Measurements from ENCODE around the gene COL27A1. TPM values are rescaled to one million over a fixed set of nuclear protein-coding genes. Genes with fewer than 3 reads are reported as not detected.
A peak's percentile ranks its signal among the peaks of the same experiment; 100 is the strongest.

The COL27A1 gene
- total RNA-seq, 4 donors from 2014 or later = 2.1 to 9.0 (median 3.8) TPM

DNA sequence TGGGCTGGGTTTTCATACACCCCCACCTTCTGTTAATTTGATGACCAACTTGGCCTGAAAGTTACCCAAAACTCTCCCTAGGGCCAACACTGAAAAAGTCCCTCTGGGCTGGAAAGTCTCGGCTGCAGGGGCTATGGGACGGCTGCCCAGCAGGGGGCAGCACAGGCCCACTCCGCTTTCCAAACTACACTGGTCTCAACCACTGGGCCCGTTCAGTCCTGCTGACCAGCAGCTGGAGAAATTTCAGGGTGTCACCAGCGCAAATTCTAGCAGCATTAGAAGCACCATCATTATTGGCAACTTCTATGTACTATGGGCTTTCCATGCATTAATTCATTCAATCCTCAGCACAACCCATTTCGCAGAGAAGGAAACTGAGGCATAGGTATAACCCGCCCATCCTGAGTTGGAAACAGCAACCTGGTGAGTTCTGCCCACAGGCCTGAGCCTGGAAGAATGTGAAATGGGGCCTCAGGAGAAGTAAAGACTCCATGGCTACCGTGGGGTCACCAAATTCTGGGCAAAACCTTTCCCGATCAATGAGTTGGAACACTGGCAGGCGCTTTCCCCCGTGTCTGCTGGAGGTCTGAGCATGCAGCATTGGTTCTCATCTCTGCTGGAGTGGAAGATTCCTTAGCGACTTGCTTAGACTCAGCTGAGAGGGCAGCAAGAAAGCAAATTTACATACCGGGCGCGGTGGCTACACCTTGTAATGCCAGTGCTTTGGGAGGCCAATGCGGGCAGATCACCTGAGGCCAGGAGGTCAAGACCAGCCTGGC, 184.0 kb downstream of the COL27A1 start:
- H3K27ac ChIP-seq = no peak overlapping the region
- H3K4me1 ChIP-seq = no peaks in the 10 kb centered on the region
- TF ChIP-seq POLR2A (IDR thresholded peaks at IDR 0.05) = no peak
- TF ChIP-seq POLR2AphosphoS5 (IDR thresholded peaks at IDR 0.05) = no peak
- no peak for TF ChIP-seq EP300 (IDR thresholded peaks at IDR 0.05; ENCODE audit: low read depth)
- TF ChIP-seq, protein P1, sequence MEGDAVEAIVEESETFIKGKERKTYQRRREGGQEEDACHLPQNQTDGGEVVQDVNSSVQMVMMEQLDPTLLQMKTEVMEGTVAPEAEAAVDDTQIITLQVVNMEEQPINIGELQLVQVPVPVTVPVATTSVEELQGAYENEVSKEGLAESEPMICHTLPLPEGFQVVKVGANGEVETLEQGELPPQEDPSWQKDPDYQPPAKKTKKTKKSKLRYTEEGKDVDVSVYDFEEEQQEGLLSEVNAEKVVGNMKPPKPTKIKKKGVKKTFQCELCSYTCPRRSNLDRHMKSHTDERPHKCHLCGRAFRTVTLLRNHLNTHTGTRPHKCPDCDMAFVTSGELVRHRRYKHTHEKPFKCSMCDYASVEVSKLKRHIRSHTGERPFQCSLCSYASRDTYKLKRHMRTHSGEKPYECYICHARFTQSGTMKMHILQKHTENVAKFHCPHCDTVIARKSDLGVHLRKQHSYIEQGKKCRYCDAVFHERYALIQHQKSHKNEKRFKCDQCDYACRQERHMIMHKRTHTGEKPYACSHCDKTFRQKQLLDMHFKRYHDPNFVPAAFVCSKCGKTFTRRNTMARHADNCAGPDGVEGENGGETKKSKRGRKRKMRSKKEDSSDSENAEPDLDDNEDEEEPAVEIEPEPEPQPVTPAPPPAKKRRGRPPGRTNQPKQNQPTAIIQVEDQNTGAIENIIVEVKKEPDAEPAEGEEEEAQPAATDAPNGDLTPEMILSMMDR (IDR thresholded peaks at IDR 0.05) = peak; percentile 64 to 80 (median 71)
- no peaks in the 10 kb centered on the region for H3K27me3 ChIP-seq
- H3K4me3 ChIP-seq = no peak overlapping the region
- in situ Hi-C loops (cut with MboI; ENCODE audit: low pct_ligation_motif_present in 1 of 4, low pct_unique_long_range_greater_than_20kb in 1 of 4, low sequenced_read_pairs in 3 of 4) = no loop called here
- H3K36me3 ChIP-seq = peaks cover 0 to 62% (median 18%) of the 10 kb centered on the region in 4 donors
- DNase-seq = peak; percentile 53
- intact Hi-C loops (cut with DNase I; ENCODE audit: low total_unique reads) = no loop called here
- 85% methylated on average over 16 of the region's 16 CpGs; no CpG with 5 or more reads in 1 of the 2 donors for WGBS, 2 donors (ENCODE audit: low coverage in 1 of 2)
- H3K9me3 ChIP-seq = no peaks in the 10 kb centered on the region

DNA sequence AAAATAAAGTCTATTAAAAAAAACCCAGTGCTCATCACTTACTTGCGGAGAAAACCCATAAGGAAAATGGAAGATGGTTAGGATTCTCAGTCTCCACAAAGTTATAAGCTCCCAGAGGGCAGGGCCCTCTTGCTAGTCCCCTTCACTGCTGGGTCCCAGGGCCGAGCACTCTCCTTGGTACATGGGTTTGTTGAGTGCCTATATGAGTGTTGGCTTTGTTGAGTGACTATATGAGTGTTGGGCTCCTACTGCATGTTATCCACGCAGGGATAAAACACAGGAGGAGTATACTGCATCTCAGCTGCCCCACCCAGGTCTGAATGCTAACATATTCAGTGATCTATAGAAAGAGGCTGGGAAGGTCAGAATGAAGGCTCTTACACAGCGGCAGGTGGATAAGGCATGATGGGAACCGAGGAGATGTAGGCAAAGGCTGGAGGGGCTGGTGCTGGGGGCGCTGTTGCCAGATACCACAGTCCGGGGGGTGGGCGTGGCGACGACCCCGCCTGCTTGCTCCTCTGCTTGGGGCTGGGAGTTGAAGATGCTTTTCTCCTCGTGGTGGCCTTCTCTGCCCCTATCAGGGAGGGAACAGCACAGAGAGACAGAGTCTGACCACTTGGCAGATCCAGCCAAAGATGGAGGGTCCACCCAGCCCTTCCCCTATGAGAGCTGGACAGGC, 186.0 kb downstream of the COL27A1 start:
- in situ Hi-C loops (cut with MboI; ENCODE audit: low pct_ligation_motif_present in 1 of 4, low pct_unique_long_range_greater_than_20kb in 1 of 4, low sequenced_read_pairs in 3 of 4) (no loop called here), intact Hi-C loops (cut with DNase I; ENCODE audit: low total_unique reads) (loop anchor here (10.0 kb wide), 2 partner anchors 54 to 304 kb away; no protein-coding TSS in a partner anchor)
- no peaks in the 10 kb centered on the region for H3K9me3 ChIP-seq
- peaks cover 0 to 78% (median 27%) of the 10 kb centered on the region in 4 donors for H3K36me3 ChIP-seq
- no peak overlapping the region for H3K4me3 ChIP-seq
- no peak for DNase-seq
- WGBS, 2 donors (ENCODE audit: low coverage in 1 of 2) = 92 to 100% methylated on average over 4 to 12 of the region's 12 CpGs
- no peaks in the 10 kb centered on the region for H3K4me1 ChIP-seq
- H3K27me3 ChIP-seq = no peaks in the 10 kb centered on the region
- TF ChIP-seq POLR2AphosphoS5 (IDR thresholded peaks at IDR 0.05) (no peak), POLR2A (IDR thresholded peaks at IDR 0.05) (no peak), EP300 (IDR thresholded peaks at IDR 0.05; ENCODE audit: low read depth) (no peak)
- TF ChIP-seq, protein P1 (IDR thresholded peaks at IDR 0.05) = no peak
- no peak overlapping the region for H3K27ac ChIP-seq

DNA sequence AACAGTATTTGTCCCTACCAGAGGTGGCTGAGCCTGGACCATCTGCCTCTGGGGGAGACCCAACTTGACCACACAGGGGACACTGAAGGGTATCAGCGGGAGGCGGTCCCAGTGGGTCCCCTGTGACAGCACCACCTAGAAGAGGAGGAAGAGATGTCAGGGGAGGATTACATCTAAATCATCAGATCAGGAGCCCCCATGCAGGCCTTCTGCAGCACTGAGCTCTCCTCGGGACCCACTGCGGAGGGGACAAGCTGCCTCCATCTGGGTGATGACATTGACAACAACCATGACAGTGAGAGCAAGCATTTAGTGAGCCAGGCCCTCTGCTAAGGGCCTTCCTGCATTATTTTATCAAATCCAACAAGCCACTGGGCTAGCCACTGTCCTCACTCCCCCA, 186.7 kb downstream of the COL27A1 start:
- no peak overlapping the region for H3K4me3 ChIP-seq
- H3K4me1 ChIP-seq = no peaks in the 10 kb centered on the region
- peaks cover 0 to 78% (median 29%) of the 10 kb centered on the region in 4 donors for H3K36me3 ChIP-seq
- no peaks in the 10 kb centered on the region for H3K27me3 ChIP-seq
- TF ChIP-seq EP300 (IDR thresholded peaks at IDR 0.05; ENCODE audit: low read depth) (no peak), POLR2AphosphoS5 (IDR thresholded peaks at IDR 0.05) (no peak), POLR2A (IDR thresholded peaks at IDR 0.05) (no peak)
- TF ChIP-seq, protein P1 (IDR thresholded peaks at IDR 0.05) = no peak
- no peaks in the 10 kb centered on the region for H3K9me3 ChIP-seq
- H3K27ac ChIP-seq = no peak overlapping the region
- intact Hi-C loops (cut with DNase I; ENCODE audit: low total_unique reads) = loop anchor here (10.0 kb wide), 2 partner anchors 53 to 303 kb away; no protein-coding TSS in a partner anchor
- DNase-seq = no peak
- WGBS, 2 donors (ENCODE audit: low coverage in 1 of 2) = 96% methylated on average over 4 of the region's 4 CpGs; no CpG with 5 or more reads in 1 of the 2 donors
- in situ Hi-C loops (cut with MboI; ENCODE audit: low pct_ligation_motif_present in 1 of 4, low pct_unique_long_range_greater_than_20kb in 1 of 4, low sequenced_read_pairs in 3 of 4) = no loop called here

DNA sequence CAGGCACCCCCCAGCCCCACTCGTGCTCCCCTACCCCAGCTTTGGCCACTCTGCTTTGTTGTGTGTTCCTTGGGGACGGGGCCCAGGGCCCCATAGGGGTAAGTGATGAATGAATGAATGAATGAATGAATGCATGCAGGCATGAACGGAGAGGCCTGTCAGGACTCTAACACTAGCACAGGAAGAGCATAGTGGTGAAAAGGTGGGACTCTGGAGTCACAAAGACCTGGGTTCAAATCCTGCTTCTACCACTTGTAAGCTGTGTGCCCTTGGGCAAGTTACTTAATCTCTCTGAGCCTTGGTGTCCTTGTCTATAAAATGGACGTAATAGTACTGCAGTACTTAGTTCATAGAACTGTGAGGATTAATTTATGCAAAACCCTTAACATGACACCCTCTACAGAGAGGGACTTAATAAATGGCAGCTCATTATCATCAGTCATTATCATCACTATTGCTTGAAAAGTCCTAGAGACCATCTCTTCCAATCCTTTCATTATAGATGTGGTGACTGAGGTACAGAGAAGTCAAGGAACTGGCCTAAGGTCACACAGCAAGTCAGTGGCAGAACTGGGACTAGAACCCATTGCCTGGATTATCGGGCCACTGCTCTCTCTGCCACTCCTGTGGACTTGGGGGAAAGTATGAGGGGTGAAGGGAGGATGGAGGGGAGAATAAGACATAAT, 187.6 kb downstream of the COL27A1 start:
- no peak for DNase-seq
- 83 to 96% methylated on average over 1 to 4 of the region's 5 CpGs for WGBS, 2 donors (ENCODE audit: low coverage in 1 of 2)
- in situ Hi-C loops (cut with MboI; ENCODE audit: low pct_ligation_motif_present in 1 of 4, low pct_unique_long_range_greater_than_20kb in 1 of 4, low sequenced_read_pairs in 3 of 4) (no loop called here), intact Hi-C loops (cut with DNase I; ENCODE audit: low total_unique reads) (loop anchor here (10.0 kb wide), 2 partner anchors 52 to 302 kb away; no protein-coding TSS in a partner anchor)
- peaks cover 0 to 78% (median 24%) of the 10 kb centered on the region in 4 donors for H3K36me3 ChIP-seq
- TF ChIP-seq EP300 (IDR thresholded peaks at IDR 0.05; ENCODE audit: low read depth) = no peak
- TF ChIP-seq, protein P1 (IDR thresholded peaks at IDR 0.05) = no peak
- no peak for TF ChIP-seq POLR2A (IDR thresholded peaks at IDR 0.05)
- TF ChIP-seq POLR2AphosphoS5 (IDR thresholded peaks at IDR 0.05) = no peak
- H3K9me3 ChIP-seq = no peaks in the 10 kb centered on the region
- H3K4me3 ChIP-seq = no peak overlapping the region
- H3K4me1 ChIP-seq = no peaks in the 10 kb centered on the region
- peak overlapping the region; percentile 10 to 69 (median 57) for H3K27ac ChIP-seq
- no peaks in the 10 kb centered on the region for H3K27me3 ChIP-seq

Data from transverse colon (tissue), 4 donors.